Cardiac fibroblast (primary cell): ENCODE measurements around the gene BTN3A1.
A peak's percentile ranks its signal among the peaks of the same experiment; 100 is the strongest.
"Not testable (repeated sequence)": the region's sequence is repeated elsewhere in the genome, so short reads cannot be mapped to it uniquely, and the experiment has no call there.

Experiments used
- DNase-seq, 2 donors: peaks; one replicate each; pipeline versions ENCODE4 v3.0.0 to v3.0.0-alpha.2; 2010; ENCODE audit warnings: low read depth in 2 of 2
- H3K4me3 ChIP-seq, 2 donors: replicated peaks in 1 of 2; 1 replicate in 1 of 2; 2 replicates in 1 of 2; pipeline ENCODE4 v1.5.1; 2011; ENCODE audit warnings: low read depth in 2 of 2, low read length in 2 of 2, mild to moderate bottlenecking in 2 of 2, moderate library complexity in 1 of 2
- TF ChIP-seq, protein P1 (sequence below): IDR thresholded peaks from one replicate; pipeline ENCODE4 v1.5.1; 2011; ENCODE audit warnings: low read depth, mild to moderate bottlenecking, low read length, inconsistent platforms

BTN3A1 gene

GRCh38 chr6:26452631-26453235 is 50.7 kb downstream of the BTN3A1 start:
- H3K4me3 ChIP-seq: no peak overlapping the region
- peak in 1 of 2 donors; percentile 16 for DNase-seq
- TF ChIP-seq, protein P1, sequence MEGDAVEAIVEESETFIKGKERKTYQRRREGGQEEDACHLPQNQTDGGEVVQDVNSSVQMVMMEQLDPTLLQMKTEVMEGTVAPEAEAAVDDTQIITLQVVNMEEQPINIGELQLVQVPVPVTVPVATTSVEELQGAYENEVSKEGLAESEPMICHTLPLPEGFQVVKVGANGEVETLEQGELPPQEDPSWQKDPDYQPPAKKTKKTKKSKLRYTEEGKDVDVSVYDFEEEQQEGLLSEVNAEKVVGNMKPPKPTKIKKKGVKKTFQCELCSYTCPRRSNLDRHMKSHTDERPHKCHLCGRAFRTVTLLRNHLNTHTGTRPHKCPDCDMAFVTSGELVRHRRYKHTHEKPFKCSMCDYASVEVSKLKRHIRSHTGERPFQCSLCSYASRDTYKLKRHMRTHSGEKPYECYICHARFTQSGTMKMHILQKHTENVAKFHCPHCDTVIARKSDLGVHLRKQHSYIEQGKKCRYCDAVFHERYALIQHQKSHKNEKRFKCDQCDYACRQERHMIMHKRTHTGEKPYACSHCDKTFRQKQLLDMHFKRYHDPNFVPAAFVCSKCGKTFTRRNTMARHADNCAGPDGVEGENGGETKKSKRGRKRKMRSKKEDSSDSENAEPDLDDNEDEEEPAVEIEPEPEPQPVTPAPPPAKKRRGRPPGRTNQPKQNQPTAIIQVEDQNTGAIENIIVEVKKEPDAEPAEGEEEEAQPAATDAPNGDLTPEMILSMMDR: no peak

DNA sequence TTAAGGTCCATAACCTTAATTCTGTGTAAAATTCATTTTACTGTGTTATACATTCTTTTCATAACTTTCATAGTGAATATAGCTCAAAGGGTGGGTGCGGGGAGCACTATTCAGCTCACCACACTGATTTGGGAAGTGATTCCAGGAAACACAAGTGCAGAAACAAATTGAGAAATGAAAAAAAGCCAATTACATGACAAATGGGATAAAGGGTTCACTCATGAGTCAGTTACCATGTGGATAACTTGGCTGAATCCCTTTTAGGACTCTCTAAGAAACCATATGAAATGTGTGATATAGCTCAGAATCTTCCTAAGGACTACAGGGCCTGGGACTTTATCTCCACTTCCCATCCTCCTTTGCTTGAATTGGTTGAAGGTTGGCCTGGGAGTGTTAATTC is 52.6 kb downstream of the BTN3A1 start:
- peak in 1 of 2 donors; percentile 35 for DNase-seq
- TF ChIP-seq, protein P1: no peak
- H3K4me3 ChIP-seq: no peak overlapping the region

GRCh38 chr6:26455357-26455970 is 53.4 kb downstream of the BTN3A1 start:
- peak in 1 of 2 donors; percentile 83 for DNase-seq
- H3K4me3 ChIP-seq: no peak overlapping the region
- TF ChIP-seq, protein P1: no peak

GRCh38 chr6:26457264-26457805 is 55.3 kb downstream of the BTN3A1 start:
- TF ChIP-seq, protein P1: no peak
- H3K4me3 ChIP-seq: no peak overlapping the region
- no peak for DNase-seq

DNA sequence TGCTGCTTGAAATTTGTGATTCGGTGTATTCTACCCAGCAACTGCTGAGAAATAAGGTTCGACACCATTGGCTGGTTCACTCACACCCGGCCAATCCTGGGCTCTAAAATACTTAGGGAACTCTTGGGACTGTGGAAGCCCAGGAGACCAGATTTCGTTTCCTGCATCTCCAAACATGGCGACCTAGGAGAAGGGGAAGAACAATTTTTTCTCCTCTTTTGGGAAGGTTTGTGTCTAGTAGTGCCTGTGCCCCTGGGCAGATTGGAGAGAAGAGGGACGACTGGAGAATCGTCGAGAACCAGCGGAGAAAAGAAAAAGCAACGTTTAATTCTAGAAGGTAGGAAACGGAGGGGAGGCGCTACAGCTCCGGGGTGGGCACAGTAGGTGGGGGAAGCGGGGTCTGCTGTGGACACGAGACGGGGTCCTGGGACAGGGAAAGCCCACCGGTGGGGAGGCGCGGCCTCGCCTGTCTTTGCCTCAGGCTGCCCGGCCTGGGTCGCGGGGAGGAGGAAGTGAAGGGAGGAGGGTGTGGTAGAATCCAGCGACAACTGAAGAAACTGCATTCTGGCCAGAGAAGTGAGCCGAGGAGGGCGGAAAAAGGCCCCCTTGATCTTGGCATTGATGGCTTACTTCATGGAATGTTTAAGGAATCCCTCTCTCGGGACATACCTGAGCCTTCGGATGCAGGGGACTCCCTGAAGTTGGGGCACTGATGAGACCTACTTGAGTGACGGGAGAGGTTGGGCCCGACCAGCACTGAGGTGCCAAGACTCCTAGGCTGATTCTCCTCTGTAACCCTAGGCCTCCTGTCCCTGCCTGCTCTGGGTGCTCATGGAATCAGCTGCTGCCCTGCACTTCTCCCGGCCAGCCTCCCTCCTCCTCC is 56.0 kb downstream of the BTN3A1 start, which contains the start of gene BTN2A1:
Gene BTN2A1 (plus strand): TSS at position 150 of the 883 bp plus-strand sequence. CDS start 682 bp downstream, at position 832.
- peak; percentile 94 to 96 for DNase-seq
- peak within 1 kb of the TSS; percentile 82 to 94 for H3K4me3 ChIP-seq
- TF ChIP-seq, protein P1: no peak

DNA sequence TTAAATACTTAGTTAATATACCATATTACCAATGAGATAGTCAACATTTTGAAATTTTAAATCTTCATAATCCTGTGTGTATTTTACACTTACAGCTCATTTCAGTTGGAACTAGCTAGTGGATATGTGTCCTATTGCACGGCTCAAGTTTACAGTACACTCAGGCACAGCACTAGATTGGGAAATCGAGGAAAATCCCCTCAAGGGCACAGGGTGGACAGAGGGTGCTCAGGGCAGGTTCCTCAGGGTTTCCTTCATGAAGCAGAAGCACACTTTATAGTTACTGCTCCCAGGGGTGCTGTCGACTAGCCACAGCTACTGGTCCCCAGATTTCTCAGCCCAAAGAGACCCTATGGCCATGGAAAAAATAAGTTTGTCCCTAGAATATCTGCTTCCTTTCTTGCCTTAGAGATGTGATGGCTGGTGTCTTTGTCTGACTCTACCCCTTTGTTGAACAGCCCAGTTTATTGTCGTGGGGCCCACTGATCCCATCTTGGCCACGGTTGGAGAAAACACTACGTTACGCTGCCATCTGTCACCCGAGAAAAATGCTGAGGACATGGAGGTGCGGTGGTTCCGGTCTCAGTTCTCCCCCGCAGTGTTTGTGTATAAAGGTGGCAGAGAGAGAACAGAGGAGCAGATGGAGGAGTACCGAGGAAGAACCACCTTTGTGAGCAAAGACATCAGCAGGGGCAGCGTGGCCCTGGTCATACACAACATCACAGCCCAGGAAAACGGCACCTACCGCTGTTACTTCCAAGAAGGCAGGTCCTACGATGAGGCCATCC is 57.1 kb downstream of the BTN3A1 start:
- TF ChIP-seq, protein P1: no peak
- DNase-seq: peak in 1 of 2 donors; percentile 42
- peak overlapping the region in 1 of 2 donors; percentile 94 for H3K4me3 ChIP-seq

DNA sequence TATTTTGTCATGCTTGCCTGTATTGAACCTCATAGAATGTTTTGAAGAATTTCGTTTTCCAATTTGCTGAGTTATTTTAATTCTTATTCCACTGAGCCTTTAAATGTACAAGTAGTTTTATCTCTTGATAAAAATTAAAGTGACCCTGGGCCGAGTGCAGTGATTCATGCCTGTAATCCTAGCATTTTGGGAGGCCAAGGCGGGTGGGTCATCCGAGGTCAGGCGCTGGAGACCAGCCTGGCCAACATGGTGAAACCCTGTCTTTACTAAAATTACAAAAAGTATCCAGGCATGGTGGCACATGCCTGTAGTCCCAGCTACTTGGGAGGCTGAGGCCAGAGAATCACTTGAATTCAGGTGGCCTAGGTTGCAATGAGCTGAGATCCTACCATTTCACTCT is 59.3 kb downstream of the BTN3A1 start:
- DNase-seq, H3K4me3 ChIP-seq: not testable (repeated sequence)
